Hypothalamus (tissue), 51 donors: ENCODE data around the gene SLC4A3.
A peak's percentile ranks its signal among the peaks of the same experiment; 100 is the strongest.

ENCODE experiments used
- DNase-seq, 51 donors: peaks; one replicate each; lab custom pipeline; 2025; lab: John Stamatoyannopoulos, UW

SLC4A3 gene, protein sequence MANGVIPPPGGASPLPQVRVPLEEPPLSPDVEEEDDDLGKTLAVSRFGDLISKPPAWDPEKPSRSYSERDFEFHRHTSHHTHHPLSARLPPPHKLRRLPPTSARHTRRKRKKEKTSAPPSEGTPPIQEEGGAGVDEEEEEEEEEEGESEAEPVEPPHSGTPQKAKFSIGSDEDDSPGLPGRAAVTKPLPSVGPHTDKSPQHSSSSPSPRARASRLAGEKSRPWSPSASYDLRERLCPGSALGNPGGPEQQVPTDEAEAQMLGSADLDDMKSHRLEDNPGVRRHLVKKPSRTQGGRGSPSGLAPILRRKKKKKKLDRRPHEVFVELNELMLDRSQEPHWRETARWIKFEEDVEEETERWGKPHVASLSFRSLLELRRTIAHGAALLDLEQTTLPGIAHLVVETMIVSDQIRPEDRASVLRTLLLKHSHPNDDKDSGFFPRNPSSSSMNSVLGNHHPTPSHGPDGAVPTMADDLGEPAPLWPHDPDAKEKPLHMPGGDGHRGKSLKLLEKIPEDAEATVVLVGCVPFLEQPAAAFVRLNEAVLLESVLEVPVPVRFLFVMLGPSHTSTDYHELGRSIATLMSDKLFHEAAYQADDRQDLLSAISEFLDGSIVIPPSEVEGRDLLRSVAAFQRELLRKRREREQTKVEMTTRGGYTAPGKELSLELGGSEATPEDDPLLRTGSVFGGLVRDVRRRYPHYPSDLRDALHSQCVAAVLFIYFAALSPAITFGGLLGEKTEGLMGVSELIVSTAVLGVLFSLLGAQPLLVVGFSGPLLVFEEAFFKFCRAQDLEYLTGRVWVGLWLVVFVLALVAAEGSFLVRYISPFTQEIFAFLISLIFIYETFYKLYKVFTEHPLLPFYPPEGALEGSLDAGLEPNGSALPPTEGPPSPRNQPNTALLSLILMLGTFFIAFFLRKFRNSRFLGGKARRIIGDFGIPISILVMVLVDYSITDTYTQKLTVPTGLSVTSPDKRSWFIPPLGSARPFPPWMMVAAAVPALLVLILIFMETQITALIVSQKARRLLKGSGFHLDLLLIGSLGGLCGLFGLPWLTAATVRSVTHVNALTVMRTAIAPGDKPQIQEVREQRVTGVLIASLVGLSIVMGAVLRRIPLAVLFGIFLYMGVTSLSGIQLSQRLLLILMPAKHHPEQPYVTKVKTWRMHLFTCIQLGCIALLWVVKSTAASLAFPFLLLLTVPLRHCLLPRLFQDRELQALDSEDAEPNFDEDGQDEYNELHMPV

GRCh38 chr2:219627103-219628100 lies at the start of gene SLC4A3:
TSS of gene SLC4A3 (plus strand) at chr2:219627630. CDS start at chr2:219627993, 363 bp downstream.
- DNase-seq, result peak in 2 of 51 donors; percentile 33 to 36

DNA sequence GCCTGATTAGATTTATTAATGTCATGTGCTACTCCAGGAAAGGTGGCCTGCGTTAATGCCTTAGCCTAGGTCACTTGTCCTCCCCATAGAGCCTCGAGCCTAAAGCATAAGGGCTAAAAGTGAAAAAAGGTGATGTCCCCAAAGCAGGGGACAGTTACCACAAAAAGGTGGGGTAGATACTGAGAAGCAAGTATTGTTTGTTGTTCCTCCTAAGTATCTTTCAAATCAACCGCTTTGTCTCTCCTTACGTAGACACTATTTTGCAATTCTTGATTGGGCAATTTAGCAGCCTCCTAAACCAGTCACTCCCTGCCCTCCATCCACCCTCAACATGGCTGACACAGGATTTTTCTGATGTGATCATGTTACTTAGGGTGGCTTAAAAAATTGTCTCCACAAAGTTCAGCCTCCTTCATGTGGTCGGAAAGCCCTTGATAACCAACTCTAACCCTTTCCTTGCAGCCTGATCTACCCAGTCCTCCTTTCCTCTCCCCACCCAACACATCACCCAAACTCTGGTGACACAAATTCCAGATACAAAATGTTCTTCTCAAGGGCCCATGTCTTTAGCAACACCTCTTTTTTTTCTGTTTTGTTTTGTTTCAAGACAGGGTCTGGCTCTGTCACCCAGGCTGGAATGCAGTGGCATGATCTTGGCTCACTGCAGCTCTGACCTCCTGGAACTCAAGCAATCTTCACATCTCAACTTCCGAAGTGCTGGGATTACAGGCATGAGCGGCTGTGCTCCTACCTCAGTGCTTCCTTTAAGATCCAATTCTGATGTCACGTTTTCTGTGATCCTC lies 48.4 kb upstream of the SLC4A3 start:
- DNase-seq, result no peak

DNA sequence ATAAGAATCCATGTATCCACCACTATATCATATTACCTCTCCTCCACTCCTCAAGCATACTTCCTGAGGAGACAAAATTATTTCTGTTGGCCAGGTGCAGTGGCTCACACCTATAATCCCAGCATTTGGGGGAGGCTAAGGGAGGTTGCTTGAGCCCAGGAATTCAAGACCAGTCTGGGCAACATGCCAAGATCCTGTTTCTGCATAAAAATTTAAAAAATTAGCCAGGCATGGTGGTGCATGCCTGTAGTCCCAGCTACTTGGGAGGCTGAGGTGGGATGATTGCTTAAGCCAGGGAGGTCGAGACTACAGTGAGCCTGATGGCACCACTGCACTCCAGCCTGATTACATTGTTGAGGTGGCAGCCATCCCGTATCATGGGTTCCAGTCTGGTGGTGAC lies 46.1 kb upstream of the SLC4A3 start:
- no peak for DNase-seq

DNA sequence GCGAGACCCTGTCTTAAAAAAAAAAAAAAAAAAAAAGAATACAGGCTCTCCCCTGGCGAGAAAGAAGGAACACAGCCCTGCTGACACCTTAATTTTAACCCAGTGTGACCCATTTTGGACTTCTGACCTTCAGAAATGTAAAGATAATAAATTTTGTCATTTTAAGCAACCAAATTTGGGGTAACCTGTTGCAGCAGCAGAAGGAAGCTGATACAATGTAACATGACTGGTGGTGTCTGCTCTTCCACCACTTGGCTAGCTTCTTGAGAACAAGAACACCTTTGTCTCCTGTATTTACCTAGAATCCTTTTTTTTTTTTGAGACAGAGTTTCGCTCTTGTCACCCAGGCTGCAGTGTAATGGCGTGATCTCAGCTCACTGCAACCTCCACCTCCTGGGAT lies 36.3 kb upstream of the SLC4A3 start:
- DNase-seq, result no peak

- DNase-seq, result no peak
Observed at GRCh38 chr2:219592736-219593135, 34.7 kb upstream of the SLC4A3 start.

DNA sequence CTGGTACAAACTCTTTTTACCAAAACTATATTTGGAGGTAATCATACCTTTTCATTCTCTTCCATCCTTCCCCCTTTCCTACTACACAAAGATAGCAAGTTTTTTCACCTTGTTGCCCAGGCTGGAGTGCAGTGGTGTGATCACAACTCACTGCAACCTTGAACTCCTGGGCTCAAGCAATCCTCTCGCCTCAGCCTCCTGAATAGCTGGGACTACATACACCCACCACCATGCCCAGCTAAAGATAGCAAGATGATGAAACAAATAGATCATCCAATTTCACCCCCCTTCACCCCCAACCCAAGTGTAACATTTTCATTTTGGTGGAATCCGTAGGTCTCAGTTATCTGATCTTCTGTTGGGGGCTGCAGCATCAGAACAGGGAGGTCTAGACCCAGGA lies 34.3 kb upstream of the SLC4A3 start:
- no peak for DNase-seq

GRCh38 chr2:219595256-219595655 lies 32.2 kb upstream of the SLC4A3 start:
- DNase-seq, result no peak

DNA sequence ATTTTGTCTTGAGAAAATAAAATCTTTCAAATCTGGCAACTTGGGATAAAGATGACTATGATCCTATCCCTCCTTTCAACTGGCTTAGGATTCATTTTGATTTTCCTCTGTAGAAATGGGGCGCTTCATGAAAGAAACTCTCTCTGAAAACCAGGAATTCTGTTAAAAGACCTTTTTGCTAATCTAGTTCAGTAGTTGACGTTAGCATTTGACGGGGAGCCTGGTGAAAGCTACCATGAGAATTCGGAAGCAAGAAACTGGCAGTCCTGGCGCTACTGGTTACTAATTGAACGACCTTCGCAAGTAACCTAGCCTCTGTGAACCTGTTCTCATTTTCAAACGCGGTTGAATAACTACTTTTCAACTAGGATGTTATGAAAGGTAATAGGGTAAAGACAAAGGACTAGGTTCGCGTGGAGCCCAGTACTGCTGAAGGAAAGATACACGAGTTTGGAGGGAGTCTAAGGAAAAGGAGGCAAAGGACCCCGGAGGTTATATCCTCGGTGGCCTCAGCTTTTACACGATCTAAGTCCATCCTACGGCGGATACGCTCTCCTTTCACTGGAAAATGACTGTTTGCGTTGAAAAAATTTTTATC lies 30.4 kb upstream of the SLC4A3 start:
- no peak for DNase-seq

- DNase-seq, result peak; percentile 79 to 99 (median 94)
Observed at GRCh38 chr2:219597552-219598307, 29.7 kb upstream of the SLC4A3 start, which contains the start of gene STK11IP. TSS of gene STK11IP (plus strand) at chr2:219597857. CDS start at chr2:219598120, 263 bp downstream.

- no peak for DNase-seq
Observed at GRCh38 chr2:219598308-219599078, 28.9 kb upstream of the SLC4A3 start.

DNA sequence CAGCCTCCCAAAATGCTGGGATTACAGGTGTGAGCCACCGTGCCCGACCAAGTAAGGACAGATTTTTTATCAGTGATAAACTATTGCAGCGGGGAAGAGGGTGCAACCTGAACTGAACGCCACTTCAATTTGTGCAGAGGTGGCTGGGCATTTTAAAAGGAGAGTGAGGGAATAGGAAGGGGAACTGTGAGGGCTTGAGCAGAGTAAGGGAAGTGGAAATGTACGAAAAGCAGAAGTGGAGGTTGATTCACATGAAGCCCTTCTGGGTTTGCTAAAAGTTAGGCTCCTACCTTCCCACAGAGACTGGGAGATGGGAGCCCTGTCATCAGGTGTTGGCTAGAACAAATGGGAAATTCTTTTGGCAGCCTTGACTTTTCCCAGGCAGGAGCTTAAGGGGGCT lies 23.7 kb upstream of the SLC4A3 start:
- peak in 1 of 51 donors; percentile 2 for DNase-seq

DNA sequence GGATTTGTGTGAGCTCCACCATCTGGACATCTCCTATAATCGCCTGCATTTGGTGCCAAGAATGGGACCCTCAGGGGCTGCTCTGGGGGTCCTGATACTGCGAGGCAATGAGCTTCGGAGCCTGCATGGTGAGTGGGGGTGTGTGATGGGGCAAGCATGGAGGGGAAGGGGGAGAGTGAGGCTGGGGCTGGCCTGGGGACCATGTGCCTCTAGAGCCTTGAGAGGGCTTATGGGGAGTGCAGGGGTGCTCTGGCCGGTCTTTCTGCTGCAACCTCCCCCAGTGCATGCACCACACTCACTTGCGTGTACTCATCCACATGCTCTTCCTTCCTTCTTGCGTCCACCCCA lies 21.8 kb upstream of the SLC4A3 start:
- DNase-seq, result no peak

DNA sequence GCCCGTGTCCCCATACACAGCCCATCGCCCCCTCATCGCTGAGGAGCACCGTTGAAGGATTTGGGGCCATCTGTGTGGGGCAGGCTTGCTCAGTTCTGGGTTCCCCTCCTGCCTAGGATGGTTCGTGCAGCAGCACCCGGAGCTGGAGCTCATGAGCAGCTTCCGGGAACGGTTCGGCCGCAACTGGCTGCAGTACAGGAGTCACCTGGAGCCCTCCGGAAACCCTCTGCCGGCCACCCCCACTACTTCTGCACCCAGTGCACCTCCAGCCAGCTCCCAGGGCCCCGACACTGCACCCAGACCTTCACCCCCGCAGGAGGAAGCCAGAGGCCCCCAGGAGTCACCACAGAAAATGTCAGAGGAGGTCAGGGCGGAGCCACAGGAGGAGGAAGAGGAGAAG lies 19.5 kb upstream of the SLC4A3 start:
- DNase-seq, result no peak

GRCh38 chr2:219608399-219608964 lies 18.9 kb upstream of the SLC4A3 start:
- no peak for DNase-seq

GRCh38 chr2:219609149-219609750 lies 18.2 kb upstream of the SLC4A3 start:
- DNase-seq, result no peak

DNA sequence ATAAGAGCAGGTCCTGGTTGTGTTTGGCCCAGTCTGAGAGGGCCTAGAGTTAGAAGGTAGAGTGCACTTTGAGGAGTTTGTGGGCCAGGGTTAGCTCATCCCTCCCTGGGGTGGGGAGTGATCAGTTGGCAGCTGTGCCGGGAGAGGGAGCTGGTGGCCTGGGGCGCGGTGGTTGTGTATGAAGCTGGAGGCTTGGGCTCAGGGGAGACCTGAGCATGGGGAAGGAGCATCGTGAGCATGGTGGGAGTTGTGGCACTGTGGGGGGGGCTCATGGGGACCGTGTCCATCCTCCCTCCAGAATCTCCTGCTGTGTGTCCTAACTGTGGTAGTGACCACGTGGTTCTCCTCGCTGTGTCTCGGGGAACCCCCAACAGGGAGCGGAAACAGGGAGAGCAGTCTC lies 16.1 kb upstream of the SLC4A3 start:
- DNase-seq, result no peak
